Adrenal gland (tissue), 5 donors: ENCODE data around the gene ZNF335.

ENCODE experiments used
- CTCF ChIP-seq, 6 experiments: fragments of 450-650 bp in 4 of 6; fragments of 200-600 bp in 2 of 6; sonication (generic) in 1 of 6; IDR thresholded peaks; 1 replicate in 5 of 6; 2 replicates in 1 of 6; pipeline versions ENCODE4 v1.5.1 to v1.8.0; 2016 to 2021; ENCODE audit warnings: antibody characterized with exemption in 6 of 6, mild to moderate bottlenecking in 2 of 6, moderate library complexity in 1 of 6
- POLR2A ChIP-seq, 2 donors: fragments of 450-650 bp; IDR thresholded peaks; one replicate each; pipeline ENCODE4 v1.6.1; 2017; ENCODE audit warnings: antibody characterized with exemption in 2 of 2, mild to moderate bottlenecking in 2 of 2, moderate library complexity in 1 of 2
- donor health status: DM: no; HTN: no; CAD: no.

- TF ChIP-seq CTCF (IDR thresholded peaks at IDR 0.05) (peak in 1 of 6 experiments; percentile 23), POLR2A (IDR thresholded peaks at IDR 0.05) (peak; percentile 96 to 97)
Observed at GRCh38 chr20:45934586-45935415, 37.2 kb downstream of the ZNF335 start, which contains the start of gene PCIF1.
